GM21825 (cell line): Measurements from ENCODE around the gene PSMD14.
A peak's percentile ranks its signal among the peaks of the same experiment; 100 is the strongest.
"Not testable (repeated sequence)": the region's sequence is repeated elsewhere in the genome, so short reads cannot be mapped to it uniquely, and the experiment has no call there.

Experiments
- ATAC-seq: cut with Tn5 transposase; IDR thresholded peaks from one replicate; pipeline ENCODE4 v1.9.1; 2021; ENCODE audit warnings: mild to moderate bottlenecking, moderate library complexity; ENCODE audit not compliant: unreplicated experiment

PSMD14 gene

DNA sequence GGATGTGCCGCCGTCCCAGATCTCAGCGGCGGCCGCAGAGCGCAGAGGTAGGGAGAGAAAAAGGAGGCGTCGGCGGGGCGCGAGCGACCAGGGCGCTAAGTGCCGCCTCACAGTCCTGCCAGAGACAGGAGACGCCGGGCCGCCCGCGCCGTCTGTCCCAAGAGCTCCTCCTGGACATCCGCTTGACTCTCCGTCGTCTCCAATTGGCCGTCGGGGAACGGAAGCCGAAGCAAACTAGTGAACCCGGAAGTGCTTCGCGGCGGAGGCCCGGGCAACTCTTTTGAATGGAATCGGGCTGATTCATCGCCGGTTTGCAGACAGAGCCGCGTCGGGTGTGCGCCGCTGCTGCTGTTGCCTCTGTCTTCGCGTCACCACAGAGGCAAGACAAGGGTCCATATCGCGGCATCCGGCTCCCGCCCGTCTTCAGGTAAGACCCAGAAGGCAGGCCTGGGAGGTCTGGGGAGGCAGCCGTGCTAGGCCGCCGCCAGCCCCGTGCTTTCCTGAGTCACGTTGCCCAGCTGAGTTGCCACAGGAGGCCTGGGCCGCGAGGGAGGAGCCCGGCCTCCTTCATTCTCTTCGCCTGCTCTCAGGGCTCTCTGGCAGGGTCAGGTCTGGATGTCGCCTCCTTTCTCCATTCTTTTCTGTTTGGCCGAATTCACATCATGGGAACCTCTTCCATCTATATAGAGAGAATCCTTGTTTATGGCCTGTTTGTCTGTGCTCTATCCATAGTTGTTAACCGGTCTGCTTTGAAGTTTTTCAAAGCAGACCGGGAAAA, at the start of gene PSMD14:
TSS of gene PSMD14 (plus strand) at position 248 of the 778 bp plus-strand sequence. CDS start 10,401 bp downstream, outside the sequence.
- peak; percentile 98 for ATAC-seq

DNA sequence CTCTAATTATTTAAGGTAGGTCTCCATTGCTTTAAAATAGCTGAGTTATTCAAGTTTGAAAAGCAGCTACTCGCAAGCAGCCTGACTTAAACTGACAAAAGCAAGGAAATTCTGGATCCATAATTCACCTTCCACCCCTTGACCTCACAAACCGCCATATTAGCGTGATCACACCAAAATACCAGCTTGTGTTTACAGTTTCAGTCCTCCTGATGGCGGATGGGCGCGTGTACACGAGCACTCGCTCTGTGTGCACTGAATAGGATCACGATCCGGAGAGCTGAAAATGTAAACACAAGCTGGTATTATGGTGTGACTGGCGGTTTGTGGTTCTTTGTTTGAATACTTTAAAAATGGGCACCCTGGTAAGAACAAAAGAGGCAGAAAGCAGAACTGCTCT, 42.4 kb upstream of the PSMD14 start:
- no peak for ATAC-seq

DNA sequence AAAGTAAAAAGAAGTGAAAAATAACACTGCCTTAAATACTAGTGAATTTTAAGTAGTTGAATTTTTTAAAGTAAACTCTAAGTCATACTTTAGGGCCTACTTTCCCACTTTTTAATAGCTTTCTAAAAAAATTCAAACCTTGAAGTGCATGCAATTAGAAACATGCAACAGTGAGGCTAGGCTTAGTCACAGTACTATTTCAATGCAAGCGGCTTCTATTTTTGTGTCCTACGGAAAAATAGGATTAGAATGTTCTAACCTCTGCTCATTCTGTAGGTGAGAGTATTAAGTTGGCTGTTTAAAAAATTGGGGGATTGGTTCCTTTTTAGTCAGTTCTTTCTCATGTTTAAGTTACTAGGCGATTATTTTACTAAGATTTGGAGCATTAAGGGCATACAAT, 39.1 kb upstream of the PSMD14 start:
- no peak for ATAC-seq

DNA sequence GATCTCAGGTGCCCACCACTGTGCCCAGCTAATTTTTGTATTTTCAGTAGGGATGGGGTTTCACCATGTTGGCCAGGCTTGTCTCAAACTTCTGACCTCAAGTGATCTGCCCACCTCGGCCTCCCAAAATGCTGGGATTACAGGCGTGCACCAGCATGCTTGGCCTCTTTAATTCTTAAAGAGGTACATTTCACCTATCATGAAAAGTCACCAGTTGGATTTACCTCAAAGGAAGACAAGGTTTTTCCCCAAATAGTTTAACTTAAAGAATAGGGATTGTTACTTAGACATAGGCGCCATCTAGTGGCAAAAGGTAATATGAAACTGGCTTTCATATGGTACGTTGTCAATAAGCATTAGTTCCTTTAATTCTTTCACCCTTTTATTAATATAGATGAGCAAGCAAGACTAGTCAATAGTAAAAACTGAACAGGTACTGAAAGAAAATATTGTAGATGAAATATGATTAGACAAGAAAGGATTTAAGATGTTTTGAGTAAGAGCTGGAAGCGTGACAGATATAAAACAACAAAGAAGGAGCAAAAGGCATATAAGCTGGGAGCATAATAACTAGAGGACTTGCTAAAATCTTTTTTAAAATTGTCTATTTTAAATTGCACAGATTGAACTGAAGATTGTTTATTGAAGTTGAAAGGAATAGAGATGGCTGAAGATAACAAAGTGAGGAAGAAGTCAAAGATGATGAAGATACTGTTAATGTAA, 35.0 kb upstream of the PSMD14 start:
- ATAC-seq = no peak

DNA sequence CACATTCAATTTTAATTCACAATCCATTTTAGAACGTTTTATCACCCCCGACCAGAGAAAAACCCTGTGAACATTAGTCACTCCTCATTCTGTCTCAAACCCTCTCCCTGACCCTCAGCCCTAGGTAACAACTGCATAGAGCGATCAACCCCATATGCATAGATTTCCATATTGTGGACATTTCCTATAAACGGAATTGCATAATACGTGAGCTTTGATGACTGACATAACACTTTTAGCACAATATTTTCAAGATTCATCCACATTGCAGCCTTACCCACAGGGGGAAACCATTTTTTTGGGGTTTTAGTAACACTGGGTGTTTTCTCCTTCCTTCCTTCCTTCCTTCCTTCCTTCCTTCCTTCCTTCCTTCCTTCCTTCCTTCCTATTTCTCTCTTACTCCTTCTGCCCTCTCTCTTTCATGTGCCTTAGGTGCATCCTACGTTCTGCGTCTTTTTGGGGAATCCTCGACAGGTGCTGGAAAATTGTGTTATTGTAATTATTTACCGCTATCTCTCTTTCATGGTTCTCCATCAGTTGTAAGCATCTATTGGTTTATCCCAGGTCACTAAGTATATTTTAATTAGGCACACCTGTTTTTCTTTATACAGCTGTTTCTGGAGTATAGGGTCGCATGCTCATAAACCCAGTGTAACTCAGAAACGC, 29.5 kb upstream of the PSMD14 start:
- ATAC-seq = not testable (repeated sequence)

DNA sequence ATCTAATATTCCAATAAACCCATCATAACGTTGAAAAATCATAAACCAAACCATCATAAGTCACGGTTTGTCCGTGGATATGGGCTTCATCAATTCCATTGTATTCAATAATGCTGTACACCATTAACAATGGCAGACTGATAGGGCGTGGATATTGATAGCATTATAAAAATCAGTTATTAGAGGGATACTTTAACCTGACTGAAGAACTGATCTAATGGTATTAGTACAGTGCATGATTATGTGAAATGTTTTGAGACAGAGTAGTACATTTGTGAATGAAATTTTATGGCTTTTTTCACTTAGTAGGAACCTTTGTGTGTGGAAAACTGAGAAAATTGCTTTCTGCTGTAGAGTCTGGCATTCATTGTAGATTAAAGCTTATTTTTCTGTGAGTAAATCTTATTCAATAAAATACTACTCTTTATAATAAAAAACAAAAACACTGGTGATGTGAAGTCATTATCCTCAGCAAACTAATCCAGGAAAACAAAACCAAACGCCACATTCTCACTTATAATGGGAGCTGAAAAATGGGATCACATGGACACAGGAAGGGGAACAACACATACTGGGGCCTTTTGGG, 28.9 kb upstream of the PSMD14 start:
- not testable (repeated sequence) for ATAC-seq

DNA sequence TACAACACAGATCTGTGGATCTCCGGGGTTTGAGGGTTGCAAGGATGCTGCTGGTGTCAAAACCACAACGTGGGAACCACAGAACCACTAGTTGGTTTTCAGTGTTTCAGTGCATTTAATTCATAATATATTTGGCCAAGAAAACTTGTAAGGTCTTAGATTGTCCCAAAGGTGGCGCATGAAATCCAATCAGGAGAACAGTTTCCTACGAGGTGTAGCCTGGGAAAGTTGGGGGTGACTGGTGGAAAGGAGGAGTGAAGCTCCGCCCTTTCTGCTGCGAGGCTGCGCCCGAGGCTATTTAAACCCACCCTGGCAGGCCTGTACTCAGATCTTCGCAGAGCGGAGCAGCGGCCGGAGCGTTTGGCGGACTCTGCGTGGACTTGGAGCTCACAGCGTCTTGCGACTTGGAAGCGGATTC, 27.3 kb upstream of the PSMD14 start:
- not testable (repeated sequence) for ATAC-seq

DNA sequence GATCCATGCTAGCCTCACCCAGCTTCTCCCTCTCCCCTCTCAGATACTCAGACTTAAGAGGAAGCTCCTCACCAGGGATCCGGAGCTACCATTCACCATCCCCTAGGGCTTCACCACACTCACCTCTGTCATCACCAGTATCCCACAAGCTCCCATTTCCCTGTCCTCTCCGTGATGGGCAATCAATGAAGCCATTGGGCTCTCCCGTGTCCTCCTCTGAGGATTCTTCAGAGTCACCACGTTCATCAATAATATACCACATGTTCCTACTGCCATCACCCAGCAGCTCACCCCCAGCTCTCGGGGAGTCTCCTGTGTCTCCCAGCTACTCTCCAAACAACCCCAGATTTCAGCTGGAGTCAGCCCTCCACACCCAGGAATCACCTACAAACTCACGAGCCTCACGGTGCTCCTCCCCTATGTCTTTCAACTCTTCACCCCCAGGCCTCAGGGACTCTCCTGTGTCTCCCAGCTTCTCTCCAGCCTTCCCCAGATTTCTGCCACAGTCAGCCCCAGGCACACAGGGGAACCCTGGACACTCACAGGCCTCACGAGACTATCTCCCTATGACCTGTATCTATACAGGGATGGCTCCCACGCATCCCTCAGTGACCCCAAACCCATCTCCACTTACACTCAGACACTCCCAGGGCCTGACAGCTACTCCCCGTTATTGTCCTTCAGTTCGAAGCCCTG, 26.5 kb upstream of the PSMD14 start:
- not testable (repeated sequence) for ATAC-seq

DNA sequence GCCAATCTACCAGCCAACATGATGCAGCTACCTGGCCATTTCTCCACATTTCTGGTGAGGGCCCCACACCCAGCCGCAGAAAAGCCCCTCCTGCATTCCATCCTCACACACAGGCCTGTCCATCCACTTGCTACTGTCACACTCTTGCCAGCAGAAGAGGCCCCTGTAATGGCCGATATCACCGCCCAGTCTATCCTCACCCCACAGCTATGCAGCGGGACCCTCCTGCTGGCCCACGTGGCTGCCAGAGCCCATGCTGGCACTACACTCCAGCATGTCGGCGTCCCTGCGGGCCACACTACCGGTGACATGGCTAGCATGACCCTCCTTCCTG, 25.9 kb upstream of the PSMD14 start:
- not testable (repeated sequence) for ATAC-seq

DNA sequence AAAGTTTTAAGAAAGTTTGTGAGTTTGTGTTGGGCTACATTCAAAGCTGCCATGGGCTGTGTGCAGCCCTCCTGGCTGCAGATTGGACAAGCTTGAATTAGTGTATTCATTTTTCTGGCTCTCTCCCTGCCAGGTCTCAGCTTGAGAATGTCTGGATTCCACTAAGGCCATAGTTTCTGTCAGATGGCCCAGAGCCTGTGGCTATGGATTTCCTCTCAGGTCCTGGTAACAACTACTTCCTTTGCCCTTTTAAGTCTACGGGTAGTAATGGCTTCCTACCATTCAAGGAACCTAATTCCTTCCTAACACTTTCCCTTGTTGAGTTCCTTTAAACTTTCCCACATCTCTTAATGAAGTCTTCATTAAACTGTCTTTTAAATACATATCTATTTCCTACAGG, 24.3 kb upstream of the PSMD14 start:
- no peak for ATAC-seq

DNA sequence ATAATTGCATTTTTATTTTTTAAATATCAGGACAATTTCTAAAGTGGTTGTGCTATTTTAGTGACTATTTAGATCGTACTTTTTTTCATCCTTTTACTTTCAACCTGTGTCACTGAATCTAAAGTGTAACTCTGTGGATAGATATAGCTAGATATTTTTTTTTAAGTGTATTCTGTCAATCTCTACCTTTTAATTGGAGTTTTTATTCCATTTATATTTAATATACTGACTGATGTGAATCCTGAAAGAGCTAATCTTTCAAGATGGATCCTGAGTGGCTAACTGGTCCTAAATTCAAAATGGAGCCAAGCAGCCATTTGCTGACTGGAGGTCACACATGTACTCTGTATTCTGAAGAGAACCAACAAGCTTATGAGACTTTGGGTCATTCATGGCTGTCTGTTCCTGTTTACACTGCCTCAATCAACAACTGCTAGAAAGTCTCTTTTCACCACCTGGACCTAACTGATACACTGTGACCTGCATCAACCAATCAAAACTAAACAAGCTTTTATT, 4.6 kb upstream of the PSMD14 start:
- no peak for ATAC-seq

DNA sequence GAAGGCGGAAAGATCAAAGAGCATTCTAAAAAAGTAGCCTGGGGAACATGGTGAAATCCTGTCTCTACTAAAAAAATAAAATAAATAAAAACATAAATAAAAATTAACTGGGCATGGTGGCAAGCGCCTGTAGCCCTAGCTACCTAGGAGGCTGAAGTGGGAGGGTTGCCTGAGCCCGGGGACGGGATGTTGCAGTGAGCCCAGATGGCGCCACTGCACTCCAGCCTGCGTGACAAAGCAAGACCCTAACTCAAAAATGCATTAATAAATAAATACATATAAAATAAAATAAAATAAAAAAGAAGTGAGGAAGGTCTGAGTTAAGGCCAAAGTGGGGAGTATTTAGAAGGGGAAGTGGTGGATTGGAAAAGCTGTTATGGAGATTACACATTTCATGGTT, 1.3 kb upstream of the PSMD14 start:
- ATAC-seq = no peak

DNA sequence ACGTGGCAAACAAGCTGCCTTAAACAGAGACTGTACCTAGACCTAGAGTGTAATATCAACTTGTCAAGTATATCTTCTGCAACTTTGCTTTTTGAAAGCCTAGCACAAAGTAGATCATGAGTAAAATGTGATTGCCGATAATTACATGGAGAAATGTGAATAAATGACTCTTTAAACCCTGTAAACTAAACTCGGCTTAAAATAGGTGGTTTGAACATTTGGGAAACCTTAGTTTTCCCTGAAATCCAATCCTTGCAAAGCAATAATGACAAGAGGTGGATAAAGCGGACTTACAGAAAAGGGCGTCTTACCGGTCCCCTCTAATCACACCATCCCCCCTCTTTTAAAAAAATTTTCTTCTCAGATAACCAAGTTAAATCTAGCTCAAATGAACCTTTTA, 549 bp upstream of the PSMD14 start:
- no peak for ATAC-seq

DNA sequence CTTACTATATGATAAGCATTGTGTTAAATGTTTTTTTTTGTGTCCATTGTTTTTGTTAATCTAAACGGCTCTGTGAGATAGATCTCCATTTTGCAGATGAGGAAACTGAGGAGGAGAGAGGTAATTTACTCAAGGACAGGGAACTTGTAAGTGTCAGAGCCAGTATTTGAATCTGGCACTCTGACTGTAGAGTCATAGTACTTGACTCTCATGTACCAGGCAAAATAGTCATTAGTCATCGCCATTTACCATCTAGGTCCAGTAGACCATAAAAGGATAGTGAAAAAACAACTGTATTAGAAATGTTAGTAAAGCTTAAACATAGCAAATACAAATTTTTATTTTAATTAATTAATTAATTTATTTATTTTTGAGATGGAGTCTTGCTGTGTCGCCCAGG, 4.8 kb downstream of the PSMD14 start:
- ATAC-seq = no peak

DNA sequence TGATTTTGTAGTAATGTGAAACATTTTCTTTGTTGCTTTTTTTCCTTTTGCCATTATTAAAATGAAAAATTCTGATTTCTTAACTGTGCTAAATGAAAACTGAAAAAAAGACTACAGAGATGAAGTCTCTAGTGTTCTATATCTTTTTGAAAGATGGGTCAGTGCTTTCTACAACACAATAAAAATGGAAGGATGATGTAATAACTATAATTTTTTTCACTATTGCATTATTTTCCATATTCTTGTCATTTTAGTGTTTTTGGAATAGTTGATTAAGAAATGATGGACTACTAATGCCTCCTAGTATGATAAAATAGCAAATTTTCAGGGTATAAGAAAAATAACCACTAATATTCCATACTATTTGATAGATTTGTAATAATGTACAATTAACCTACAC, 7.2 kb downstream of the PSMD14 start:
- ATAC-seq = no peak

DNA sequence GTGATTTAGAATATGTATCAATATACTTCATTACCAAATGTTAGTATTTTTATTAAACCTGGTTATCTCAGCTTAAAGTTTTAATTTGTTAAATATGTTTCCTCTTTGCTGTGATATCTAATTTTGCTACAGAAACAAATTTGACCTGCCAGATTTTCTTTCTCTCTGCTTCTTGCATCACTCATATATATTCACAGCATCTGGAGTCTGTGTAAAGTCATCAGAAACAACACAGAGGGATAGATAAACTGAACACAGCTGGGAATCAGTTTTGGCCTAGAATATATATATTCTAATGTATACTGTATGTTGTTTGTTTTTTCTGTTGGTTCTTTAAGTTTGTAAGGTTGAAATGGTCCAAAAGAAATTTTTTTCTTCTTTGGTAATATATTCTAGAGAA, 8.5 kb downstream of the PSMD14 start:
- ATAC-seq = no peak

DNA sequence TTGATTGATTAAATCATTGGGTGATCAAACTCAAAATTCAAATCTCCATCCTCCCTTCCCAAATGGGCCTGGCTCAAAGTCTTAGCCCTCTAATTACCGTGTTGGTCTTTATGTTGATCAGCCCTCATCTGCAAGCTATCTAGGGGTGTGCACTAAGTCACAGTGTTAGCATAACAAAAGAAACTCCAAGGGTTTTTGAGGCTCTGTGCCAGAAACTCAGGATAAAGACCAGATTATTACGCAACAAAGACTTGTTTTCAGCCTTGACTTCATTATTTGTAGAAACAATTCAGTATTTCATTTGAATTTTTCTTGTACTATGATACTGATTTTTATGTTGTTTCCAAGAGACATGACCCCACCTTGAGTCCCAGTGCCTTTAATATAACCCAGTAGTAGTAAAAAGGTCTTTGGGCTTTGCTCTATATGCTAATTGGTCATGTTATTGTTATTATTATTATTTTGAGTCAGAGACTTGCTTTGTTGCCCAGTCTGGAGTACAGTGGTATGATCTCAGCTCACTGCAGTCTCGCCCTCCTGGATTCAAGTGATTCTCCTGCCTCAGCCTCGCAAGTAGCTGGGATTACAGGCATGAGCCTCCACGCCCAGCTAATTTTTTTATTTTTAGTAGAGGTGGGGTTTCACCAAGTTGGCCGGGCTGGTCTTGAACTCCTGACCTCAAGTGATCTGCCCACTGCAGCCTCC, 13.9 kb downstream of the PSMD14 start:
- ATAC-seq = no peak

DNA sequence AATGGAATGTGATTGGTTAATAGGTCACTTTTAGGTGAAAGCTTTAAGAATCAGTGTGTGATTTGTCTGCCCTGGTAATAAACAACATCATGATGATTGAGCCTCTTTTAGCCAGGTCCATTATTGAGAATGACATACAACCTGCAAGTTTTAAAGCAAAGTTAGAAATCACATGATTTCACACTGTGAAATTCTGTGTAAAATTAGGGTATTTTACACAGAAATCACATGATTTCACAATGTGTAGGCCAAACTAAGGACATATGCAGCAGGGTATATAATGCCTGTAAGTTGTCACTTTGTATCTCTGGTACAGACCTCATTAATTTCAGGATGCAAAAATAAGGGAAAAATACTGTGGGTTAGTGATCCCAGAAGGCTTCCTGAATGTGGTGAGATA, 16.7 kb downstream of the PSMD14 start:
- ATAC-seq = no peak

DNA sequence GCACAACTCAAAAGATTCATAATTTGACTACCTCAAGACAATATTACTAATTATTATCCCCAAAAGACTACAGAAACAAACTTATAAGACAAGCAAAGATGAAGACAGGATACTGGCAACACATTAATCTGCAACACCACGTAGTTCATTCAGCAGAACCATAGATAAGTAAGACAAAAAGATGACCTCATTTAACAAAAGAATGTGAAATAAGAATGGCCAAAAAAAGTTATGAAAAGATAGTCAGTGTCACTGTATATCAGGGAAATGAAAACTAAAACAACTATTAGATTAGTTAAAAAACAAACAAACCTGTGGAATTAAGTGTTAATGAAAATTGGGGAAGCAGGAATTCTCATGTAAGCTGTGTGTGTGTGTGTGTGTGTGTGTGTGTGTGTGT, 19.4 kb downstream of the PSMD14 start:
- no peak for ATAC-seq

DNA sequence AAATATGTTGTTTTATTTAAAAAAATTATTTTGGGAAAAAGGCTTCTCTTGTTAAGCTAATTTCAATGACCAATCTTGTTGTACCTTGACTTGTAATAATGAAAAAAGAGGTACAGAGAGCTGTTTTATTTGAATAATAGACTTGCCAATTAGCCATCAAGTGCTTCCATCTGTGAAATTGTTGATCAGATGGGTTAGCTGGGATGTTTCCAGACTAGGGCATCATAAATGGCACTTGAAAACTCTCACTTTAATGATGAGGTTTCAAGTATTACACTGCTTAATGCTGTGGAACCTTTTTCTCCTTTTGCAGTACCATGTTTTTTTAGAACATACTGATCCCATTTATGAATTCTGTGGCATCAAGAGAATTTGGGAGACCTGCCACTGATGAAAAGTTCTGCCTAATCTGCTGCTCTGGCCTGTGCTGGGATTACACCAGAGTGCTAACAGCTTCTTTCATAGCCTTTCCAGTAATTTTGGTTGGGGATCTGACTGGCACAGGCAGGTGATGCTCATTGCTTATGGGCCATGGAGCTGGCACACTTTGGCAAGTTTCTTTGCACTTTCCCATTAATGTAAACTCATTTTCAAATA, 24.2 kb downstream of the PSMD14 start:
- no peak for ATAC-seq
